Chondrocyte (in vitro differentiated cells): ENCODE measurements around the gene KAT6B. TPM values are rescaled to one million over a fixed set of nuclear protein-coding genes. Genes with fewer than 3 reads are reported as not detected.
A peak's percentile ranks its signal among the peaks of the same experiment; 100 is the strongest.

ENCODE experiments used
- DNase-seq: peaks from one replicate; pipeline ENCODE4 v3.0.0; 2021; ENCODE audit warnings: mixed read lengths, low spot score
- H3K27ac Mint-ChIP-seq: one replicate; pipeline ENCODE4 v1.8.0; 2021; ENCODE audit warnings: mild to moderate bottlenecking, moderate library complexity, mixed read lengths; ENCODE audit not compliant: unreplicated experiment
- H3K27me3 Mint-ChIP-seq: 2 replicates; pipeline ENCODE4 v1.8.0; 2021; ENCODE audit warnings: low read depth, mixed read lengths
- H3K36me3 Mint-ChIP-seq: 2 replicates; pipeline ENCODE4 v1.8.0; 2021; ENCODE audit warnings: low read depth, mixed read lengths
- H3K4me1 Mint-ChIP-seq: 2 replicates; pipeline ENCODE4 v1.8.0; 2021; ENCODE audit warnings: low read depth, mild to moderate bottlenecking, mixed read lengths
- H3K4me3 Mint-ChIP-seq: one replicate; pipeline ENCODE4 v1.8.0; 2021; ENCODE audit warnings: mild to moderate bottlenecking, moderate library complexity, mixed read lengths; ENCODE audit not compliant: unreplicated experiment
- H3K9me3 Mint-ChIP-seq: 2 replicates; pipeline ENCODE4 v1.8.0; 2021; ENCODE audit warnings: low read depth, mixed read lengths
- CTCF ChIP-seq: fragments of 200-600 bp; sonication (generic); IDR thresholded peaks from 2 replicates; pipeline ENCODE4 v1.5.0; 2021; ENCODE audit warnings: antibody characterized with exemption, mild to moderate bottlenecking, moderate library complexity
- total RNA-seq: library from RNA; stranded (reverse); gene quantifications from 3 replicates; pipeline ENCODE4 v1.2.1, GENCODE V29; 2021

KAT6B gene
- total RNA-seq, 1 donor from 2014 or later = 20.8 TPM

GRCh38 chr10:74887614-74888284 lies 61.3 kb downstream of the KAT6B start:
- no peak overlapping the region for H3K4me3 Mint-ChIP-seq
- no peaks in the 10 kb centered on the region for H3K36me3 Mint-ChIP-seq
- no peak for TF ChIP-seq CTCF
- H3K27me3 Mint-ChIP-seq = no peaks in the 10 kb centered on the region
- peaks cover 20% of the 10 kb centered on the region for H3K4me1 Mint-ChIP-seq
- DNase-seq = no peak
- no peak overlapping the region for H3K27ac Mint-ChIP-seq
- no peaks in the 10 kb centered on the region for H3K9me3 Mint-ChIP-seq

- no peak for DNase-seq
- no peak overlapping the region for H3K4me3 Mint-ChIP-seq
- H3K36me3 Mint-ChIP-seq = no peaks in the 10 kb centered on the region
- H3K9me3 Mint-ChIP-seq = no peaks in the 10 kb centered on the region
- peaks cover 11% of the 10 kb centered on the region for H3K4me1 Mint-ChIP-seq
- TF ChIP-seq CTCF = peak; percentile 43
- no peaks in the 10 kb centered on the region for H3K27me3 Mint-ChIP-seq
- H3K27ac Mint-ChIP-seq = no peak overlapping the region
These were observed 62.7 kb downstream of the KAT6B start for GRCh38 chr10:74888962-74889661.

- no peaks in the 10 kb centered on the region for H3K27me3 Mint-ChIP-seq
- H3K9me3 Mint-ChIP-seq = no peaks in the 10 kb centered on the region
- TF ChIP-seq CTCF = no peak
- H3K4me3 Mint-ChIP-seq = no peak overlapping the region
- DNase-seq = no peak
- H3K27ac Mint-ChIP-seq = no peak overlapping the region
- no peaks in the 10 kb centered on the region for H3K36me3 Mint-ChIP-seq
- peaks cover 9% of the 10 kb centered on the region for H3K4me1 Mint-ChIP-seq
These were observed 63.2 kb downstream of the KAT6B start for GRCh38 chr10:74889662-74889998.

DNA sequence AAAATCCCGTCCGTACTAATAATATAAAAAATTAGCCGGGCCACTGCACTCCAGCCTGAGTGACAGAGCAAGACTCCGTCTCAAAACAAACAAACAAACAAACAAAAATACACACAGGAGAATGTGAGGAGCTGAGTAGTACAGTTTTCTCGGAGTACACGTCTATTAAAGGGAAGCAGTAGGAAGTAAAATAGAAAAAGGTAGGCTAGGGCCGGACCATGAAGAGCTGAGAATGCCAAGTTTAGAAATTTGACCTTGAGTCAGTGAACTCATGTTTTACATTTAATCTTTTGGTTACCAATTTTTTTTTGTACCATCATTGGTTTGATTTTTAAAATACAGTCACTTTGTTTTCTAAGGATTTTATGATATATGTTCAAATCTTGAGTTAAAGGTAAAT lies 64.1 kb downstream of the KAT6B start:
- H3K27ac Mint-ChIP-seq = no peak overlapping the region
- no peaks in the 10 kb centered on the region for H3K9me3 Mint-ChIP-seq
- no peak for DNase-seq
- H3K36me3 Mint-ChIP-seq = no peaks in the 10 kb centered on the region
- H3K4me1 Mint-ChIP-seq = peaks cover 9% of the 10 kb centered on the region
- no peak for TF ChIP-seq CTCF
- no peaks in the 10 kb centered on the region for H3K27me3 Mint-ChIP-seq
- H3K4me3 Mint-ChIP-seq = no peak overlapping the region

- DNase-seq = no peak
- Mint-ChIP-seq H3K27ac (no peak overlapping the region), H3K4me1 (peaks cover 9% of the 10 kb centered on the region), H3K36me3 (no peaks in the 10 kb centered on the region), H3K27me3 (no peaks in the 10 kb centered on the region), H3K9me3 (no peaks in the 10 kb centered on the region), H3K4me3 (no peak overlapping the region)
- TF ChIP-seq CTCF = no peak
These were observed 64.7 kb downstream of the KAT6B start for GRCh38 chr10:74891053-74891452.
